Bronchial epithelial cell (primary cell): ENCODE results near the gene FETUB. TPM values are rescaled to one million over a fixed set of nuclear protein-coding genes. Genes with fewer than 3 reads are reported as not detected.

Experiments
- DNase-seq: peaks from one replicate; pipeline ENCODE4 v3.0.0-alpha.2; 2010; ENCODE audit warnings: low read depth
- FAIRE-seq: peaks from 2 replicates; lab custom pipeline; 2011; peaks lifted over from hg19 to GRCh38; lab: Jason Lieb, UNC
- H3K27me3 ChIP-seq: 2 replicates; pipeline ENCODE4 v1.5.1; 2011; ENCODE audit warnings: low read length; ENCODE audit not compliant: control insufficient read depth, insufficient read depth
- H3K36me3 ChIP-seq: 2 replicates; pipeline ENCODE4 v1.5.1; 2011; ENCODE audit warnings: low read length; ENCODE audit not compliant: control insufficient read depth, insufficient read depth
- H3K4me3 ChIP-seq: 2 replicates; pipeline ENCODE4 v1.5.1; 2011; ENCODE audit warnings: mild to moderate bottlenecking, low read depth, low read length, control low read depth
- CTCF ChIP-seq: IDR thresholded peaks from 2 replicates; pipeline ENCODE4 v1.5.1; 2011; ENCODE audit warnings: mild to moderate bottlenecking, moderate library complexity, low read length, control low read depth, inconsistent platforms; ENCODE audit not compliant: insufficient read depth, severe bottlenecking
- total RNA-seq: library from RNA; depleted of rRNA; stranded (reverse); fragments of >200 nt; gene quantifications from 2 replicates; pipeline ENCODE4 v1.2.1, GENCODE V29; 2014

FETUB gene
- total RNA-seq, 1 donor from 2014 or later, result not detected

- DNase-seq (no peak), FAIRE-seq (no peak)
- H3K27me3 ChIP-seq, result no peaks in the 10 kb centered on the region
- H3K4me3 ChIP-seq, result no peak overlapping the region
- H3K36me3 ChIP-seq, result no peaks in the 10 kb centered on the region
- TF ChIP-seq CTCF, result no peak
These were observed 24.3 kb downstream of the FETUB start for GRCh38 chr3:186664506-186664905.

DNA sequence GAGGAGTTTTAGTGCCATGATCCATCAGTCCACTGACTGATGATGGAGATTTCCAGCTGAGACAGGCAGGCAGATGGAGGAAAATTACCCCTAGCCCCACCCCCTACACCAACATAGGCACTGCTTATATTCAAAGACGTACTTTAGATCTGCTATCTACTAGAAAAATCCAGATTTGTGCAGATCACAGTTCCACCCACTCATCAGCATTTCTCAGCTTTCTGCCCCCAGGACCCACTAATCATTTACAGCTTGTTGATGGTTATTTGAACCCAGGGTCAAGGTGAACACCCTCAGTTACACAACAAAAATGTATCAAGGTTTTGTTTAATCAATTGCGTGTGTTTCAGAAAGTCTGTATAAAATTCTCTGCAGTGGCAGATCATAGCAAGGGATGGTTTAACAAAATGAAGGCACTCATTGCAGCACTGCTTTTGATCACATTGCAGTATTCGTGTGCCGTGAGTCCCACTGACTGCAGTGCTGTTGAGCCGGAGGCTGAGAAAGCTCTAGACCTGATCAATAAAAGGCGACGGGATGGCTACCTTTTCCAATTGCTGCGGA lies 25.5 kb downstream of the FETUB start, which contains the start of gene HRG:
TSS of gene HRG (plus strand) at position 390 of the 564 bp plus-strand sequence. CDS start at position 408, 18 bp downstream.
- Histone ChIP-seq H3K27me3 (no peaks in the 10 kb centered on the region), H3K36me3 (no peaks in the 10 kb centered on the region), H3K4me3 (no peak within 1 kb of the TSS)
- FAIRE-seq (no peak), DNase-seq (no peak)
- no peak for TF ChIP-seq CTCF

- H3K27me3 ChIP-seq, result no peaks in the 10 kb centered on the region
- no peaks in the 10 kb centered on the region for H3K36me3 ChIP-seq
- TF ChIP-seq CTCF, result no peak
- DNase-seq (peak; percentile 53), FAIRE-seq (no peak)
- H3K4me3 ChIP-seq, result no peak overlapping the region
These were observed 28.2 kb downstream of the FETUB start for GRCh38 chr3:186668426-186668825.

- H3K4me3 ChIP-seq, result no peak overlapping the region
- DNase-seq (peak; percentile 87), FAIRE-seq (no peak)
- H3K27me3 ChIP-seq, result no peaks in the 10 kb centered on the region
- H3K36me3 ChIP-seq, result no peaks in the 10 kb centered on the region
- TF ChIP-seq CTCF, result no peak
These were observed 29.3 kb downstream of the FETUB start for GRCh38 chr3:186669378-186670084.

DNA sequence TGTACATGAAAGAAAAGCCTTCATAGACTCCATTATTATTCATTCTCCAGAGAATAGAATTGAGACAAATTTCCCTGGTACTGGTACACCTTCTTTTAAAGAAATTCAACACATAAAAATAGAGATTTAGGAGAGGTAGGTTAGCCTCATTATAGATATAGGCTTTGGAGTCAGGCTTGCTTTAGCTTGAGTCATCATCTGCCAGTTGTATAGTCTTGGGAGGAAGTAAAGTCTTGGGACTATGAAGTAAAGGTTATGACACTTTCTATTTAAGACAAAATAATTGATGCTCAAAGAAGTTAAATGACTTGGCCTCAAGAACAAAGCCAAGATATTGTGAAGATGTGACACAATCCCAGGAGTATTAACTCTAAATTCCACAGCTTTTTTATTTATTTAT lies 30.0 kb downstream of the FETUB start:
- H3K27me3 ChIP-seq, result no peaks in the 10 kb centered on the region

More for the DNA sequence above, 30.0 kb downstream of the FETUB start:
- no peaks in the 10 kb centered on the region for H3K36me3 ChIP-seq
- peak; percentile 60 for DNase-seq
- no peak for FAIRE-seq
- TF ChIP-seq CTCF, result no peak
- no peak overlapping the region for H3K4me3 ChIP-seq
